GM18502 (cell line): ENCODE measurements around the gene RNF168.
"Not testable (repeated sequence)": the region's sequence is repeated elsewhere in the genome, so short reads cannot be mapped to it uniquely, and the experiment has no call there.

ENCODE experiments used
- ATAC-seq: cut with Tn5 transposase; IDR thresholded peaks from one replicate; pipeline ENCODE4 v1.9.1; 2021; ENCODE audit warnings: mild to moderate bottlenecking; ENCODE audit not compliant: unreplicated experiment, poor library complexity

The RNF168 gene

GRCh38 chr3:196472286-196472685 is 31.3 kb downstream of the RNF168 start:
- ATAC-seq, result no peak

GRCh38 chr3:196471551-196471950 is 32.0 kb downstream of the RNF168 start:
- no peak for ATAC-seq

GRCh38 chr3:196470182-196470581 is 33.4 kb downstream of the RNF168 start:
- ATAC-seq, result not testable (repeated sequence)

- ATAC-seq, result no peak
These were observed 39.8 kb downstream of the RNF168 start for GRCh38 chr3:196463804-196464203.

GRCh38 chr3:196463478-196463756 is 40.2 kb downstream of the RNF168 start:
- no peak for ATAC-seq

GRCh38 chr3:196462680-196463477 is 40.7 kb downstream of the RNF168 start:
- ATAC-seq, result not testable (repeated sequence)

DNA sequence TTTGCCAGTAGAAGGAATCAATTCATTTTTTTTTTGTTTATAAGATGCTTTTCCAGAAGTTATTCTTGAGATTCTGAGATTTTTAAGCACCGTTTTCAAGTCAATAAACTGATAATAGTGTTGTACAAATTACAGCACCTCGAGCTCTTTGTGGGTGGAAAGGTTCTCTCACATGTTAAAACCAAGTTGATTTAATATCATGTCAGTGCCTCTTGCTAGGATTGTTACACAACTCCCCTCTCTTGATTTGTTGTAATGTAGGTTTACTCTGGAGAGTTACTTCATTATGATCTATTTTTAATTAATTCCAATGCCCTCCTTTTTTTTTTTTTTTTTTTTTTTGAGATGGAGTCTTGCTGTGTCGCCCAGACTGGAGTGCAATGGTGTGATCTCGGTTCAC is 45.5 kb downstream of the RNF168 start:
- ATAC-seq, result no peak

- not testable (repeated sequence) for ATAC-seq
These were observed 46.1 kb downstream of the RNF168 start for GRCh38 chr3:196457470-196457869.

- ATAC-seq, result no peak
These were observed 48.6 kb downstream of the RNF168 start for GRCh38 chr3:196454935-196455334.

DNA sequence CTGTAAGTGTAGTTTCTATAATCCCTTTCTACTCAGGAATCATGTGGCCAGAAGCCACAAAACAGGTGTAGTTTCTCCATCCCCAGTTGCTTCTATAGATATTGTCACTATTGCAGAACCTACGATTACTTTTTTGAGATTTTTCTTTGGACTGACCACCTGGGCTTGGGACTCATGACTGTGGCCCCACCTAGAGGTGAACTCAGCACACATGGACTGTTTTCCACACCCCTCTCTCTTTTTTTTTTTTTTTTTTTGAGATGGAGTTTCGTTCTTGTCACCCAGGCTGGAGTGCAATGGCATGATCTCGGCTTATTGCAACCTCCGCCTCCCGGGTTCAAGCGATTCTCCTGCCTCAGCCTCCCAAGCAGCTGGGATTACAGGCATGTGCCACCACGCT is 58.2 kb downstream of the RNF168 start:
- ATAC-seq, result not testable (repeated sequence)

DNA sequence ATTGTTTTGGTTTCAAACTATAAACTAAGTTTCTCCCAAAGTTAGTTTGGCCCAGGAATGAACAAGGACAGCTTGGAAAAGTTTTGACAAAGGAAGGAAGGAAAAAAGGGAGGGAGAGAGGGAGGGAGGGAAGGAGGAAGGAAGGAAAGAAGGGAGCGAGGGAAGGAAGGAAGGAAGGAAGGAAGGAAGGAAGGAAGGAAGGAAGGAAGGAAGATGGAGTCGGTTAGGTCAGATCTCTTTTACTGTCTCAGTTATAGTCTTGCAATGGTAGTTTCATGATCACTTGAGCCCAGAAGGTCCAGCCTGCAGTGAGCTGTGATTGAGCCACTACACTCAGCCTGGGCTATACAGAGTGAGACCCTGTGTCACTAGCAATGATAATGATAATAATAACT is 59.1 kb downstream of the RNF168 start:
- no peak for ATAC-seq

DNA sequence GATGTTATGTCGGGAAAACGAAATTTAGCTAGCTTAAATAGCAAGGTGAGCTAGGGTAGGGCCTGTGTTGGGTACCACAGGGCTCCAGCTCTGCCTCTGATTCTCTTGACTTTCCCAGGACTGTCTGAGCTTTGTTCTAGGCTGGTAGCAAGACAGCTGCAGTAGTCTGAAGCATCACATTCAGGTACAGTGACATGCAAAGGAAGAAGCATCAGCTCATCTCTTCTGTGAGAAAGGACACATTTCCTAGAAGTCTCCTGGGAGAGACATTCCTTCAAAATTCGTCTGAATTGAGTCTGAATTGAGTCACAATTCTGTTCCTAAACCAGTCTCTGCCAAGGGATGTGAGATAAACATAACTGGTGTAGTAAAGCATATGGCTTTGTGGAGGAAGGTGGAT is 62.9 kb downstream of the RNF168 start:
- peak; percentile 38 for ATAC-seq

- ATAC-seq, result peak; percentile 62
These were observed 63.5 kb downstream of the RNF168 start for GRCh38 chr3:196440041-196440537.

DNA sequence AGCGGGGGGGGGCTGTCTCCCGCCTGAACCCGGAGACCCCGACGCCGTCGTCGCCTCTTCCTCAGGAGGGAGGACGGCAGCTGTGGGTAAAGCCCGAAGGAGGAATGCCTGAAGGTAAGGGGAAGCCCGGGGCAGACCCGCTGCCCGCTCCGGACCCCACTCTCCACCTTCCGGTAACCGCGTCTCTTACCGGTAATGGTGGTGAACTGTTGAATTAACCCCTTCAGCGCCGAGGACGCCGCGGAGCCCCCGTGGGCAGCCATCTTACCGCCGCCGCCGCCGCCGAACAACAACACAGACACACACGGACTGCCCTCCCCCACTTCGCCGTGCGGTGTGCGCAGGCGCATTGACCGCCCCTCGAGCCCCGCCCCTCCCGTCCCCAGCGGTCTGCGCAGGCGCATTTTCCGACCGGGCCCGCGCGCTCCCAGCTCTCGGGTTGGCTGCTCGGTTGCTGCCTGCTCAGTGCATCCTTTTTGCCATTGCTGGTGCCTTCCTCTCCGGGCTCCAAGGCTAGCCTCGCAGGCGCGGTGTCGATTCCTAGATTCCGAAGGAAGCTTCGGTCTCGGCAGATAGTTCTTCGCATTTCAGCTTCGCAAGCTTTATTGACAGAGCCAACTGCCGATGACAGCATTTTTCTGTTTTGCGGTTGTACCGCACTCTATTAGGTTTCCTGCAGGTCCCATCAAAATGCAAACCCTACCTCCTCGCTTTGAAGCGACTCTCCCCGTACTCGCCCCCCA is 71.3 kb downstream of the RNF168 start, which contains the start of gene UBXN7:
Gene UBXN7, minus strand, starts transcription at position 291 of the 743 bp plus-strand sequence. Its CDS starts 28 bp downstream, at position 263.
- ATAC-seq, result peak; percentile 83

DNA sequence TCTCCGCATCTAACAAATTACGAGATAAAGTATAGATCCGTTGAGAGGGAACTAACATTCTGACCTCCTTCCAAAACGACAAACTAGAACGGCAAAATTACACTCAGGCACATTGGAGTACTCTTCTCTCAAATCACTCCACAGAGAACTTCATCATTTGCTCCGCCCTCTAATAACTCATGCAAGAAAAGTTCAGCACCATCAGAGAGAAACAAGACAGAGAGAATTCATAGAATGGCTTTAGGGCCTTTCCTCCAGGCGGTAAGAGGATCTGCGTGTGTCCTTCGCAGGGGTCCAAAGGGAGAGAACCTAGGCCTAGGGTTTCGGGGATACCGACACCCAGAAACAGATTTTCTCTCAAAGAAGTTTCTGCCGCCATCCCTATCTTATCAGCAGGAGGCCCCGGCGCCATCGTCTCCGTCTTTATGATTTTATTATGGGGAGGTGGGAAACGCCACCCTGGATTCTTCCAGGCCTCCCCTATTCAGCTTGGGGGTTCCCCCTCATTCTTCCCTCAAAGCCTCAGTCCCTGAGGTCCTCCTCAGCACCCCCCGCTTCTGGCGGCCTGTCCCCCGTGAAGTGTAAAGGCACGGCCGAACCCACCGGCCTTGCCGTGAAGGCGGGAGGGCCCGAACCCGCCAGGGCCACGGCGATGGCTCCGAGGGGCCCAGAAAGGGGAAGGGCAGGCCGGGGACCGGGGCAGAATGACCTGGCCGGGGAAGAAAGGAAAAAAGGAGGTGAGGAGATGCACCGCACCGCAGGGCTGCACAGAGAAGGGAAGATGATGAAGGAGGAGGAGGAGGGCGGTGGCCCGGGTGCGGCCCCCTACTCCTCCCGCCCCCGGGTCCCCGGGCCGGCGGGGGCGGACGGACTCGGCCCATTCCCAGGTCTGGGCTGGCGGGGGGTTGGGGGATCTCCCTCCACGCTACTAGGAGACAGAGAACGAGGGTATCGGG is 72.1 kb downstream of the RNF168 start:
- peak; percentile 34 for ATAC-seq

DNA sequence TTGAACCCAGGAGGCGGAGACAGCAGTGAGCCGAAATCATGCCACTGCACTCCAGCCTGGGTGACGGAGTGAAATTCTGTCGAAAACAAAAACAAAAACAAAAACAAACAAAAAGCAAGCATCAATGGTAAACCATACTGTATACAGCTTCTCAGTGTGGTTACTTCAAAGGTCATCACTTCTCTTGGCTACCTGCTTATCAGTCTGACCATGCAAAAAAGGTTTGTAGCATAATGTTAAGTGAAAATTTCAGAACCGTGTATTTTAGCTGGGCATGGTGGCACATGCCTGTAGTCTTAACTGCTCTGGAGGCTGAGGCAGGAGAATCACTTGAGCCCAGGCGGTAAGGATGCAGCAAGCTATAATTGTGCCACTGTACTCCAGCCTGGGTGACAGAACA is 75.5 kb downstream of the RNF168 start:
- no peak for ATAC-seq

- not testable (repeated sequence) for ATAC-seq
These were observed 79.1 kb downstream of the RNF168 start for GRCh38 chr3:196424421-196424820.

DNA sequence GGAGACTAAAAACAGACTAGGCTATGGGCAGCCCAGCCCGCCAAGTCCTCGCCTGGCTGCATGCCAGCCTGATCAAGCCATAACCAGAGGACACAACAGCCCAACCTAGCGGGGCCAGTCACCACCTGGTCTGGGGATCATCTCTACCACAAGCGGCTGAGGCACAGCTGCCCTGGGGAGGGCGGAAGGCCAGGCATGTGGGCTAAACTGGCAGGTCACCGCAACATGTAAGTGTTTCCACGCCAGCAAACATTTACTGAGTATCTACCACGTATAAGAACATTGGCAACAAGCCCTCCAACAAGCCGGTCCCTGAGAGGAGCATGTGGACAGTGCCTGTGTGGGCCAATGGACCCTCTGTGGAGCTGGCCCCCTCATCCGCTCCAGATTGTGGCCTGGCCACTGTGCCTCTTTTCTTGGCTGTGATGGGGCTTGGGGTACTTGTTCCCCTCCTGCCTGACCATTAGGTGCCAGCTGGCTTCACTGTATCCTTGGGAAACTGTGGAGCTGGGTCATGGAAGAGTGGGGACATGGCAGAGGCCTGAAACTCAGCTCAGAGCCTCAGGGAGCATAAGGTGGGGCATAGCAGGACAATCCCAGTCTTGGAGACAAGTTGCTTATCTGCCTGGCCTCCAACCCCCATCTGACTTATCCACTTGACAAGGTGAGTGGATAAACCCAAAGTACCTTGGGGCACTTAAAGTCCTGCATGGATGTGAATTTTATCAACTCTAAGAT is 80.4 kb downstream of the RNF168 start:
- no peak for ATAC-seq

GRCh38 chr3:196421668-196422067 is 81.9 kb downstream of the RNF168 start:
- not testable (repeated sequence) for ATAC-seq

DNA sequence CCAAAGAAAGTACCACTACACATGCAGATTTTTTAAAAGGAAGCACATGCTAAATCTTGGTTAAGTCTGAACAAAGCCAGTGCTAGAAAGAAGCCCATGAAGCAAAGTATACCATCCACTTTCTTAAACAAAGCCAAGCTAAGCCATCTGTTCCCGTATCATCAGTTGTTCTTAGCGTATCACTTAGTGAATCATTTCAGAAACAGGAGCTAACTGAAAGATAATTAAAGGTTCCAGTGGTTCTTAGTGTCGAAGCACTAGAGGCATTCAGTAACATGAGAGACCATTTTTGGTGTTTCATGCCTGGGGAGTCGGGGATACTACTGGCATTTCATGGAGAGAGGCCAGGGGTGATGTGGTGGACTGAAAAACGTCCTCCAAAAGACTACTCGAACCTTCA is 84.2 kb downstream of the RNF168 start:
- ATAC-seq, result no peak
